Keratinocyte (primary cell): ENCODE data around the gene SMYD4. TPM values are rescaled to one million over a fixed set of nuclear protein-coding genes. Genes with fewer than 3 reads are reported as not detected.

Source experiments
- DNase-seq: peaks from one replicate; pipeline ENCODE4 v3.0.0-alpha.2; 2011; ENCODE audit warnings: low read depth, missing footprints, low spot score
- FAIRE-seq: peaks from 2 replicates; lab custom pipeline; 2011; peaks lifted over from hg19 to GRCh38; lab: Jason Lieb, UNC
- H2AFZ ChIP-seq: 2 replicates; pipeline ENCODE4 v1.6.0; 2012; ENCODE audit warnings: low read length, control low read depth, inconsistent platforms; ENCODE audit not compliant: control insufficient read depth
- H3K27ac ChIP-seq: 2 replicates; pipeline ENCODE4 v1.5.1; 2011; ENCODE audit warnings: low read length; ENCODE audit not compliant: control insufficient read depth, insufficient read depth
- H3K27me3 ChIP-seq: 3 replicates; pipeline ENCODE4 v1.6.0; 2011; ENCODE audit warnings: low read length; ENCODE audit not compliant: control insufficient read depth, insufficient read depth; ENCODE audit errors: extremely low read depth
- H3K36me3 ChIP-seq, 2 experiments: 2 replicates in 1 of 2; 3 replicates in 1 of 2; pipeline ENCODE4 v1.5.1; 2011; ENCODE audit warnings: low read length in 2 of 2, mild to moderate bottlenecking in 1 of 2; ENCODE audit not compliant: control insufficient read depth in 2 of 2, insufficient read depth in 2 of 2; ENCODE audit errors: extremely low read depth in 1 of 2
- H3K4me1 ChIP-seq: 3 replicates; pipeline ENCODE4 v1.5.1; 2011; ENCODE audit warnings: low read length; ENCODE audit not compliant: control insufficient read depth, insufficient read depth; ENCODE audit errors: extremely low read depth
- H3K4me2 ChIP-seq: 3 replicates; pipeline ENCODE4 v1.6.0; 2011; ENCODE audit warnings: low read depth, low read length; ENCODE audit not compliant: control insufficient read depth, insufficient read depth; ENCODE audit errors: extremely low read depth
- H3K4me3 ChIP-seq, 3 experiments: fragments of 200-600 bp in 1 of 3; sonication (generic) in 1 of 3; 2 replicates in 2 of 3; 3 replicates in 1 of 3; pipeline ENCODE4 v1.5.1; 2011 to 2016; ENCODE audit warnings: low read length in 3 of 3, mild to moderate bottlenecking in 3 of 3, control low read depth in 2 of 3, inconsistent platforms in 1 of 3, low read depth in 1 of 3, mixed read lengths in 1 of 3, mixed run types in 1 of 3, moderate library complexity in 1 of 3; ENCODE audit not compliant: control insufficient read depth in 2 of 3, insufficient read depth in 2 of 3; ENCODE audit errors: extremely low read depth in 1 of 3
- H3K79me2 ChIP-seq: 2 replicates; pipeline ENCODE4 v1.6.0; 2012; ENCODE audit warnings: low read length; ENCODE audit not compliant: control insufficient read depth, insufficient read depth
- H3K9ac ChIP-seq: 3 replicates; pipeline ENCODE4 v1.6.0; 2011; ENCODE audit warnings: low read length; ENCODE audit not compliant: control insufficient read depth, insufficient read depth; ENCODE audit errors: extremely low read depth
- H3K9me1 ChIP-seq: 3 replicates; pipeline ENCODE4 v1.6.0; 2011; ENCODE audit warnings: low read length; ENCODE audit not compliant: control insufficient read depth, insufficient read depth; ENCODE audit errors: extremely low read depth
- H3K9me3 ChIP-seq: 2 replicates; pipeline ENCODE4 v1.5.1; 2012; ENCODE audit warnings: low read depth, low read length; ENCODE audit not compliant: control insufficient read depth
- H4K20me1 ChIP-seq: 3 replicates; pipeline ENCODE4 v1.6.0; 2011; ENCODE audit warnings: low read length; ENCODE audit not compliant: control insufficient read depth, insufficient read depth; ENCODE audit errors: extremely low read depth
- CTCF ChIP-seq, 3 experiments: IDR thresholded peaks in 1 of 3; conservative IDR thresholded peaks in 1 of 3; optimal IDR thresholded peaks in 1 of 3; 2 replicates in 2 of 3; 3 replicates in 1 of 3; pipeline versions ENCODE3 to v1.5.1; 2011; ENCODE audit warnings: low read length in 3 of 3, mild to moderate bottlenecking in 3 of 3, moderate library complexity in 2 of 3, control low read depth in 1 of 3, inconsistent platforms in 1 of 3; ENCODE audit not compliant: insufficient read depth in 2 of 3; ENCODE audit errors: extremely low read depth in 1 of 3
- EZH2 ChIP-seq: IDR thresholded peaks from one replicate; pipeline ENCODE4 v1.6.1; 2012; ENCODE audit warnings: inconsistent platforms, mild to moderate bottlenecking, low read length, moderate library complexity
- dilution Hi-C: fragments of 300-500 bp; cut with MboI; formaldehyde crosslinking; loops from one replicate; pipeline ENCODE4 v1.7.0; 2020; ENCODE audit warnings: low sequenced_read_pairs; ENCODE audit not compliant: extremely low pct_ligation_motif_present
- polyA plus RNA-seq, 5 experiments: library from polyadenylated mRNA; depleted of rRNA in 3 of 5; stranded (reverse) in 3 of 5; stranded (forward) in 1 of 5; unstranded in 1 of 5; fragments of >200 nt; gene quantifications; 1 replicate in 1 of 5; 2 replicates in 3 of 5; 3 replicates in 1 of 5; pipeline versions ENCODE4 v1.2.1 to v1.2.3, GENCODE V29; 2011 to 2012; ENCODE audit warnings: missing spikeins in 2 of 5, low read depth in 1 of 5, low replicate concordance in 1 of 5

The SMYD4 gene
- polyA plus RNA-seq, 1 donor (not counting 4 experiments of a cell fraction or from before 2014, with no cell fraction given): 6.3 TPM

DNA sequence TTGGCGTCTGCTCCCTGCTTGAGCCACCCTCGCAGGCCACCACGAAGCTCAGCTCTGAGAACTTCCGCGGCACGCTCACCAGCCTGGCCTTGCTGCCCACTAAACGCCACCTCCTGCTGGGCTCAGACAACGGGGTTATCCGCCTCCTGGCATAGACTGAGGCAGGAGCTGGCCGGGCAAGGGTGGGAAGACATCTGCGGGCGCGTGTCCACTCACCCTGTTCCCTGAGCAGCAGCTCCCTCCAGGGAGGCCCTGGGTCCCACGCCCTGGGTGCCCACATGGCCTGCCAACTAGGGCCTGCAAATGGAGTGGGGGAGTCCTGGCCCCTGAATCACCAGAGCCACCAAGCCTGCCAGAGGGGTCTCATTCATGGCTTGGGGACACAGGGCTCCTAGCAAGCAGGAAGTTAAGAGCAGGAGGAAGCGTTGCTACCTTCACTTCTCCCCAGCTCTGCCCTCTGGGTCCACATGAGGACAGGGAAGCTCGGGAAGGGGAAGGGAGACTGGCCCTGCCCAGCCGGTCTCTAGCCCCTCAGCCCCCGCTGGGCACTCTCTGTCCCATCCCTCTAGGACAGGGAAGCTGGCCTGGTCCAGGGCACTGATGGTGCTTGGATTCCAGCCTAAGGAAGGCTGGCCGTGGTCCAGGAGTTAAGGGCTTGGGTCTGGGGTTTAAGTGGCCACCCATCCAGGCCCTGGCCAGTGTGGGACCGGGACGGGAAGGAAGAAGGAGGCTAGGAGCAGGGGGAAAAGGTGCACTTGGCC lies 92.0 kb downstream of the SMYD4 start:
- Histone ChIP-seq H3K9ac (no peak overlapping the region), H3K9me1 (no peaks in the 10 kb centered on the region), H4K20me1 (no peaks in the 10 kb centered on the region), H3K36me3 (peaks cover 2 to 15% of the 10 kb centered on the region in 2 experiments), H3K79me2 (no peaks in the 10 kb centered on the region), H3K27ac (no peak overlapping the region), H2AFZ (no peak overlapping the region), H3K4me3 (no peak overlapping the region), H3K9me3 (no peaks in the 10 kb centered on the region), H3K4me2 (no peak overlapping the region), H3K27me3 (no peaks in the 10 kb centered on the region), H3K4me1 (peaks cover 7% of the 10 kb centered on the region)
- DNase-seq (no peak), FAIRE-seq (no peak)
- TF ChIP-seq EZH2: no peak
- TF ChIP-seq CTCF (optimal IDR thresholded peaks at IDR 0.05 in 1 of 3, IDR thresholded peaks at IDR 0.05 in 1 of 3, conservative IDR thresholded peaks at IDR 0.05 in 1 of 3; ENCODE audit: extremely low read depth in 1 of 3, insufficient read depth in 2 of 3, low read length in 3 of 3): no peak
- dilution Hi-C loops: no loop called here

GRCh38 chr17:1736348-1737281 lies 93.1 kb downstream of the SMYD4 start:
- no peak for TF ChIP-seq EZH2
- no peak for TF ChIP-seq CTCF (optimal IDR thresholded peaks at IDR 0.05 in 1 of 3, IDR thresholded peaks at IDR 0.05 in 1 of 3, conservative IDR thresholded peaks at IDR 0.05 in 1 of 3; ENCODE audit: extremely low read depth in 1 of 3, insufficient read depth in 2 of 3, low read length in 3 of 3)
- FAIRE-seq: no peak
- Histone ChIP-seq H3K9ac (no peak overlapping the region), H3K27me3 (no peaks in the 10 kb centered on the region), H3K79me2 (no peaks in the 10 kb centered on the region), H3K9me3 (no peaks in the 10 kb centered on the region), H2AFZ (no peak overlapping the region), H3K4me1 (peaks cover 7% of the 10 kb centered on the region), H3K36me3 (peaks cover 2 to 16% of the 10 kb centered on the region in 2 experiments), H4K20me1 (no peaks in the 10 kb centered on the region), H3K4me3 (no peak overlapping the region), H3K9me1 (no peaks in the 10 kb centered on the region), H3K4me2 (no peak overlapping the region), H3K27ac (no peak overlapping the region)
- dilution Hi-C loops: no loop called here
- no peak for DNase-seq
